NB4 (cell line): ENCODE results near the gene CASP9.
"Not testable (repeated sequence)": the region's sequence is repeated elsewhere in the genome, so short reads cannot be mapped to it uniquely, and the experiment has no call there.

Source experiments
- POLR2A ChIP-seq: IDR thresholded peaks from 2 replicates; pipeline ENCODE4 v1.6.1; 2011; ENCODE audit warnings: mild to moderate bottlenecking; ENCODE audit not compliant: insufficient read length; ENCODE audit errors: extremely low read depth
- TF ChIP-seq, protein P1 (sequence below): IDR thresholded peaks from 2 replicates; pipeline ENCODE4 v1.6.1; 2011; ENCODE audit warnings: low read depth, low read length
- TF ChIP-seq, protein P2 (sequence below): IDR thresholded peaks from one replicate; pipeline ENCODE4 v1.5.1; 2012; ENCODE audit warnings: low read depth, low read length

DNA sequence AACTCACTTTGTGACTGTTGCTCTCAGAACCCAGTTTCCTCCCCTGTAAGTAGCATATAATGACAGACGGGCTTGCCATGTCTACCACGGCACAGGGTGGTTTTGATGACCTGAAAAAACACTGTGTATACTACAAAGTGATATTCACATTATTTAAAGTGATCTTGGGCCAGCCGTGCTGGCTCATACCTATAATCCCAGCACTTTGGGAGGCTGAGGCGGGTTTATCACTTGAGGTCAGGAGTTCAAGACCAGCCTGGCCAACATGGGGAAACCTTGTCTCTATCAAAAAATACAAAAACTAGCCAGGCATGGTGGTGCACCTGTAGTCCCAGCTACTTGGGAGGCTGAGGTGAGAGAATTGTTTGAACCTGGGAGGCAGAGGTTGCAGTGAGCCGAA is 9.5 kb downstream of the CASP9 start:
- TF ChIP-seq, protein P1, sequence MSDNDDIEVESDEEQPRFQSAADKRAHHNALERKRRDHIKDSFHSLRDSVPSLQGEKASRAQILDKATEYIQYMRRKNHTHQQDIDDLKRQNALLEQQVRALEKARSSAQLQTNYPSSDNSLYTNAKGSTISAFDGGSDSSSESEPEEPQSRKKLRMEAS, result not testable (repeated sequence)
- not testable (repeated sequence) for TF ChIP-seq POLR2A
- TF ChIP-seq, protein P2, sequence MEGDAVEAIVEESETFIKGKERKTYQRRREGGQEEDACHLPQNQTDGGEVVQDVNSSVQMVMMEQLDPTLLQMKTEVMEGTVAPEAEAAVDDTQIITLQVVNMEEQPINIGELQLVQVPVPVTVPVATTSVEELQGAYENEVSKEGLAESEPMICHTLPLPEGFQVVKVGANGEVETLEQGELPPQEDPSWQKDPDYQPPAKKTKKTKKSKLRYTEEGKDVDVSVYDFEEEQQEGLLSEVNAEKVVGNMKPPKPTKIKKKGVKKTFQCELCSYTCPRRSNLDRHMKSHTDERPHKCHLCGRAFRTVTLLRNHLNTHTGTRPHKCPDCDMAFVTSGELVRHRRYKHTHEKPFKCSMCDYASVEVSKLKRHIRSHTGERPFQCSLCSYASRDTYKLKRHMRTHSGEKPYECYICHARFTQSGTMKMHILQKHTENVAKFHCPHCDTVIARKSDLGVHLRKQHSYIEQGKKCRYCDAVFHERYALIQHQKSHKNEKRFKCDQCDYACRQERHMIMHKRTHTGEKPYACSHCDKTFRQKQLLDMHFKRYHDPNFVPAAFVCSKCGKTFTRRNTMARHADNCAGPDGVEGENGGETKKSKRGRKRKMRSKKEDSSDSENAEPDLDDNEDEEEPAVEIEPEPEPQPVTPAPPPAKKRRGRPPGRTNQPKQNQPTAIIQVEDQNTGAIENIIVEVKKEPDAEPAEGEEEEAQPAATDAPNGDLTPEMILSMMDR, result not testable (repeated sequence)
